GM18519 (cell line): ENCODE measurements around the gene ABTB2.
"Not testable (repeated sequence)": the region's sequence is repeated elsewhere in the genome, so short reads cannot be mapped to it uniquely, and the experiment has no call there.

ENCODE experiments used
- ATAC-seq: cut with Tn5 transposase; IDR thresholded peaks from one replicate; pipeline ENCODE4 v1.9.1; 2021; ENCODE audit warnings: mild to moderate bottlenecking, moderate library complexity; ENCODE audit not compliant: unreplicated experiment, low FRiP score

ABTB2 gene

GRCh38 chr11:34222030-34222429 is 135.8 kb downstream of the ABTB2 start:
- no peak for ATAC-seq

DNA sequence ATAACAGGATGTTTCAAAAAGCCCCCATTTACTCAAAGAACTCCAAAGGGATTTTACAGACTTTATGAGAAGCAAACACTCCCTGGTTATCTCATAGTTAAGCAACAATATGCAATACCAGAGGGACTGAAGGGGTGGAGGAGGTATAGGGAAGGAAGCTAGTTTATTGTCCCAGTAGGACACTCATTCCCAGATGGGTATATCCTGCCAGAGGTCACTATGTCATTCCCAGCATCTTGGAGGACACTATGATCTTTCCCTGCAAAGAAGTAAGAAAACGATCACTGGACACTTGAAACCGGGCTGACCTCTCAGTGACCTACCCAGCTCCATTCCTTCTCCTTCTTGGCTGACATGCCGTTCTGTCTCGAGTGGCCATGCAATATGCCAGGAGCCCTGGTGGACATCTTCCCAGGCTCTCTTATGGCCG is 137.9 kb downstream of the ABTB2 start:
- no peak for ATAC-seq

GRCh38 chr11:34219279-34219678 is 138.5 kb downstream of the ABTB2 start:
- ATAC-seq, result no peak

GRCh38 chr11:34218756-34219155 is 139.1 kb downstream of the ABTB2 start:
- ATAC-seq, result not testable (repeated sequence)

- ATAC-seq, result no peak
These were observed 139.7 kb downstream of the ABTB2 start for GRCh38 chr11:34218067-34218466.

DNA sequence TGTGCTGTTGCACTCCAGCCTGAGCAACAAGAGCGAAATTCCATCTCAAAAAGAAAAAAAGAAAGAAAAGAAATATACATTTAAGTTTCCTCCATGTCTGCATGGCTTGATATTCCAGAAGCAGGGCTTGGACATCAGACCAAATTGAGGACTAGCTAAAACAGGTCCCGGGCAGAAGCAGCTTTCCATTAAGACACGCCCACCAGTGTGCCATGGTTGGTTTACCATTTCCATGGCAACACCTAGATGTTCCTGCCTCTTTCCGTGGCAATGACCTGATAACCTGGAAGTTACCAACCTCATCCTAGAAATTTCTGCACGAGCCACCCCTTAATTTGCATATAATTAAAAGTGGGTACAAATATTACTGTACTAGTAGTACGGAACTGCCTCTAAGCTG is 141.1 kb downstream of the ABTB2 start:
- ATAC-seq, result no peak

DNA sequence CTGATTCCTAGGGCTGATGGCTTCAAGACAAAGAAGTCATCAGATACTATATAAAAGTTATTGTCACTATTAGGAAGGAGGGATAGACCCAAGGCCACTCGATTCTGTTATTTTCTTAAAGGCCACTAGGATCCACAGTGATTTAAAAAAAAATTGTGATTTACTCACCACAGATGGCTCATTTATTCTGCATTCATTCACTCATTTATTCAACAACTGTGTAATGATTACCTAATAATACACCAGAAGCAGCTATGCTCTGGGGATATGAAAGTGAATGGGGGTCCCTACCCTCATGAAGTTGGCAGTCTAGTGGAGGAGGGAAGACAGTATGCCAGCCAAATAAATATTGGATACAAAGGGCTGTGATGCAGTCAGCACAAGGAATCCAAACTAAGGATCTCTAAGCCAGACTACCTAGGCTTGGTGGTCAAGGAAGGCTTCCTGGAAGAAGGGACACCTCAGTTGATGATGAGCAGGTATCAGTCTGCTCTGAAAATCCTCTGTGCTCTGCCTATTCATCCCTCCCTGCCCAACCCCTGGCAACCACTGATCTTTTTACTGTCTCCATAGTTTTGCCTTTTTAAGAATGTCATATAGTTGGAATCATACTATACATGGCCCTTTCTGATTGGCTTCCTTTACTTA is 141.9 kb downstream of the ABTB2 start:
- no peak for ATAC-seq

DNA sequence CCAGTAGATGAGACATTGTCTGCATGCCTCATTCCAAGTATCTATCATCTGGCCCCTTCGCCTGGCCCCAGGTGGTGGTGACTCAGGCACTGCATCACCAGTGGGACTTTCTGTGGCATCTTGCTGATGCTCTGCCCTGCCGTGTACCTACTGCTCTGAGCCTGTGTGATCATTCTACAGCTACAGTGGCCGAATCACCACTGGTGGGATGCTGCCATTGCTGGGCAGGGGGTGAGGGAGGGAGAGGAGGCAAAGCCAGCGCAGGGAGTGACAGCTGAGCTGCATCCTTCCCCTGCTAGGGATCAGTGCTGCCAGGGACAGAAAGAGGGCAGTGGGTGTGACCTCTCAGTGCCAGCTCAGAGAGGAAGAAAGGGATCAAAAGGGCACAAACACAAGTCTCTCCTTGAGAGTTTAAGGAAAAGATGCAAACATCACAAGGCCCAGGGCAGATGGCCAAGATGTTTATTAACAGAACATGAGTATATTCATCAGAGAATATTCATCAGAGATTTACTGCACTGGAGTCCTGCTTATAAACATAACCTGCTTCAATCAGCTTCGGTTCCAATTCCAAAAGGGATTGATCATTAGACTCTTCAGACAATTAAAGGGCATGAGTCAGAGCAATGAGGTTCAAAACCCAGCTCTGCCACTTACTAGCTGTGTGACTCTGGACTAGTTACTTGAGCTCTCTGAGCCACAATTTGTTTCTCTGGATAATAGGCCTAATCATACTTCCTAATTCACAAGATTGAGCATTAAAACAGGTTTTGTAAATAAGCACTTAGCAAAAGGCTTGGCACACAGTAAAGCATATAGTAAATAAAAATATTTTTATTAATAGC is 142.6 kb downstream of the ABTB2 start:
- no peak for ATAC-seq

- no peak for ATAC-seq
These were observed 144.4 kb downstream of the ABTB2 start for GRCh38 chr11:34213366-34213765.

DNA sequence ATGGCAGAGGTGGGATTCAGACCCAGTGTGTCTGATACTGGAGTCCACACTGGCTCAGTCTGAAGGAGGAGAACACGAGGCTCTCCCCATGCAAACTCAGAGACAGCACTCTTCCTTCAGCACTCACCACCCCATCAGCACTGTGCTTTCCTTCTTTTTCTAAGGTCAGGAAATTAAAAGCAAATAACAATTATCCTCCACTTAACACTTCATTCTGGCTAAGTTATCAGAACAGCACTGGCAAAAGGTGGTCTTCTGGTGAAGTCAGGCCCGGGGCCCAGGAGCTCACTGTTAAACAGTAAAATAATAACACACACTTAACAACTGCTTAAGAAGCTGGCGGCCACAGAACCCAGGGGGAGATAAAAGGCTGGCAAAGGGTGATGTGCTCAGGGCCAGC is 145.2 kb downstream of the ABTB2 start:
- no peak for ATAC-seq

DNA sequence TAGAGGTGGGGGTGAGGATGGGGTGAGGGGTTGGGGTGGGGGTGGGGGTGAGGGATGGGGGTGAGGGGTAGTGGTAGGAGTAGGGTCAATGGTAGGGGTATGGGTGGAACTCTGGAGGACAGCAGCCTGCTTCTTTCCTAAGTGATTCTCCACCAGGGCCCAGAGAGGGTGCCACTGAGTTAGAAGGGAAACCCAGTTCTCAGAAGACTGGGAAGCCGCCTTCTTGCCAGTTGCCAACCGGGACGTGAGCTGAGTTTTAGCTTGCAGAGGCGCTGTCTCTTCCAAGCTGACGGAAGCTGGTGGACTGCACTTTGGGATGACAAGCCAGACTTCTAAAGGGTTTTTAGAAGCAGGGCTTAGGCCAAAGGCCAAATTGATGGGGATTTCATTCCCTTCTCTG is 148.0 kb downstream of the ABTB2 start:
- no peak for ATAC-seq

DNA sequence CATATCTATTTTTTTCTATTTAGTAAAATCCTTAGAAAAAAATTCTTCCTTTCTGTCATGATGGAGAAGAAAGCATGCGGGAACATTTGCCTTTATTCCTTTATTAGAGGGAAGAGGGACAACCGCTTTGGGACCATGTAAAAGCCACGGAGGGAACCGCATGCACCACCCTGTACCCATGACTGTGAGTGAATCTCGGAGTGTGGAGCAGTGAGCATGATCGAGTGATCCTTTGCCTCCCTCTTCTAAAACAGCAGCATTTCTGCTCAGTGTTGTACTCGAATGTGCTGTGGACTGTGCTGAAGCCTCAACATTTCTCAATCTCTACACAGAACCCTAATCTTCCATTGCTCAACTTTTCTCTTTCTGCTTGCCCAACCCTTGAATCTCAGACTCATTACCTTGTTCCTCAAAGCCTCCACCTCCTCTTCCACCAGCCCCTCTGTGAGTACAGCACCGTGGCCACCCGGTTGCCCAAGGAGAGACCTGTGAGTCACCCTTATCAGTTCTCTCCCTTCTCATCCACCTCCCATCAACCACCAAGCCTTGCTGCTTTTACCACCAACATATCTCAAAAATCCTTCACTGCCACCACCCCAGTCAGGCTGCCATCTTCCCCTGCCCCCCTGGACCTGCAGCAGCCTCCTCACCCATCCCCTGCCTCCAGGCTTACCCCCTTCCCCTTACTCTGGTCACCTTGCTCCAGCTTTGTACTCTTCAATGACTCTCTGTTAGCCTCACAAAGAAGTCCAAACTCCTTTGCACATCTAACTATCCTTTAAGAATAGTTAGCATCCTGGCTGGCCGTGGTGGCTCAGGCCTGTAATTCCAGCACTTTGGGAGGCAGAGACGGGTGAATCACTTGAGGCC is 149.3 kb downstream of the ABTB2 start:
- ATAC-seq, result no peak

DNA sequence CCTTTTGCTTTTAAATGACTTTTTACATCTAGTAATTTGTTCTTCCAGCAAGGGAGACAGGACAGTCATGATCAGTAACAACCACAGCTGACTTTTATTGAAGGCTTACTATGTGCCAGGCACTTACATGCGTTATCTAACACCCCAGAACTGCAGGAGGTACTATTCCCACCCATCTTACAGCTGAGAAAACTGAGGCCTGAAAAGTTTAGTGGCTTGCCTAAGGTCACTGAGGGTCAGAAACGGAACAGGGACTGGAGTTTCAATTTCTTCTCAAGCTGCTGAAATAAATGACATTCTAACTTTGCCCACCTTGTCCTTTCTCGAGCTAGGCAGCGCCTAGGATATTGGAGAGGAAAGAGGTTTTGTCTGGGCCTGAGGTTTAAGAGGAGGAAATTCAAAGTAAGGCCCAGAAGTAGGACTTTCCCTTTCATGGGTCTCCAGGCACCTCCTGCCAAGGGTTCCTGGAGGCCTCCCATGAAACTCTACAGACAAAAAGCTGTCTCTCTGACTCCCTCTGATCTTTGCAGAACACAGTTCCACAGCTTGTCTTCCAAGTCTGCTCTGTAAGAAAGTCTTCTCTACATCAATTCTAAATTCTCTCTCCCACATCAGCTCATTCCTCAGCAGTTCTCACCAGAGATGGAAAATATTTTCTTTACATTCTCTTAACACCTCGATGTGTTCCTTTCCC is 150.2 kb downstream of the ABTB2 start:
- ATAC-seq, result no peak

GRCh38 chr11:34206407-34207300 is 151.2 kb downstream of the ABTB2 start:
- no peak for ATAC-seq

DNA sequence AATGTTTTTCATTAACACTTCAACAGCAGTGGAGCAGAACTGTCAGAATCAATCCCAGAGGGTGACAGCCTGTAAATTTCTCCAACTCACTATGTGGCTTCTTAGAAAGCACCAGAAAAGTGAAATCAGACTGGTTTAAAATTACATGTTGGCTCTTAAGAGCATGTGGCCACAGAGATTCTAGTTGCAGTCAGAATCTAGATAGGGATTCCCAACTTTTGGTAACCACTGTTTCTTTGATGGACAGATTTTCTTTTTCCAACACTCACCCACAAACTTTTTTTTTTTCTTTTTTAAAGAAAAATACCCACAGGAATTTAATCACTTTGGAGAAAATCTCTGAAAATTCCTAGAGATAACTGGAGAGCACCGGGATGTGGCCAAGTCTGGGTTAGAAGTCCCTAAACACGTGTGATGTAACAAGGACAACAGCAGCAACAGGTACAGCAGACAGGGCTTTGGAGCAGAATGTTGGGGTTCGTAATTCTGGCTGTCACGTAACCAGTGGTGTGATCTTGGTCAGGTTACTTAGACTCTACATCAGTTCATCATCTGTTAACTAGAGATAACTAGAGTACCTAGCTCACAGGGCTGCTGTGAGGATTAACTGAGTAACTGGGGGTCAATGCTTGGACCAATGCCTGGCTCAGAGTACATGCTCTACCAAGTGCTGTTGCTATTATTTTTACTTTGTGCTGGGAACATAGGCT is 152.3 kb downstream of the ABTB2 start:
- no peak for ATAC-seq

GRCh38 chr11:34204396-34205279 is 153.2 kb downstream of the ABTB2 start:
- no peak for ATAC-seq

GRCh38 chr11:34203377-34203871 is 154.4 kb downstream of the ABTB2 start:
- no peak for ATAC-seq

GRCh38 chr11:34201129-34201528 is 156.7 kb downstream of the ABTB2 start:
- no peak for ATAC-seq
